ENCODE data around the gene AP4B1.

DNA sequence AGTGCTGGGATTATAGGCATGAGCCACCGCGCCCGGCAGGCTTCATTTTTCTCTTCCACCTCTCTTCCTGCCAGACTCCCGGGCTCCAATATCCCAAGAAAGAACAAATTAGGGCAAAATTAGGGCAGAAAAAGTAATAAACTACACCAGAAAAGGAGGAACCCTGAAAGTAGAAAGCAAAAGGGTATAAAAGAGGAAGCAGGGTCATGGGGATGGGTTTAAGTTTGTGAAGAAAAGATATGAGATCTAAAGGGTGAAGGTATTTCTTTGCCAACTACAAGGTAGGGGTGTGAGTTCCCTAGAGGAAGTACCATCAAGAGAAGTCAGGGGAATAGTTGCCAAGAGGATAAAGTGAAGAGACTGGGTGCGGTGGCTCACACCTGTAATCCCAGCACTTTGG is 43.0 kb downstream of the AP4B1 start:
- TF ChIP-seq, protein P1, sequence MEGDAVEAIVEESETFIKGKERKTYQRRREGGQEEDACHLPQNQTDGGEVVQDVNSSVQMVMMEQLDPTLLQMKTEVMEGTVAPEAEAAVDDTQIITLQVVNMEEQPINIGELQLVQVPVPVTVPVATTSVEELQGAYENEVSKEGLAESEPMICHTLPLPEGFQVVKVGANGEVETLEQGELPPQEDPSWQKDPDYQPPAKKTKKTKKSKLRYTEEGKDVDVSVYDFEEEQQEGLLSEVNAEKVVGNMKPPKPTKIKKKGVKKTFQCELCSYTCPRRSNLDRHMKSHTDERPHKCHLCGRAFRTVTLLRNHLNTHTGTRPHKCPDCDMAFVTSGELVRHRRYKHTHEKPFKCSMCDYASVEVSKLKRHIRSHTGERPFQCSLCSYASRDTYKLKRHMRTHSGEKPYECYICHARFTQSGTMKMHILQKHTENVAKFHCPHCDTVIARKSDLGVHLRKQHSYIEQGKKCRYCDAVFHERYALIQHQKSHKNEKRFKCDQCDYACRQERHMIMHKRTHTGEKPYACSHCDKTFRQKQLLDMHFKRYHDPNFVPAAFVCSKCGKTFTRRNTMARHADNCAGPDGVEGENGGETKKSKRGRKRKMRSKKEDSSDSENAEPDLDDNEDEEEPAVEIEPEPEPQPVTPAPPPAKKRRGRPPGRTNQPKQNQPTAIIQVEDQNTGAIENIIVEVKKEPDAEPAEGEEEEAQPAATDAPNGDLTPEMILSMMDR (IDR thresholded peaks at IDR 0.05), result no peak
- TF ChIP-seq ZFX (IDR thresholded peaks at IDR 0.05; ENCODE audit: borderline replicate concordance), result no peak

Measured in 22Rv1 (cell line).